Measurements from ENCODE around the gene GPS1. TPM values are rescaled to one million over a fixed set of nuclear protein-coding genes. Genes with fewer than 3 reads are reported as not detected.

The GPS1 gene
- total and polyA plus RNA-seq, 10 of the 15 experiments (the other 5 are each of a cell fraction or from before 2014, with no cell fraction given) = 2.2 to 146 (median 77.7) TPM

DNA sequence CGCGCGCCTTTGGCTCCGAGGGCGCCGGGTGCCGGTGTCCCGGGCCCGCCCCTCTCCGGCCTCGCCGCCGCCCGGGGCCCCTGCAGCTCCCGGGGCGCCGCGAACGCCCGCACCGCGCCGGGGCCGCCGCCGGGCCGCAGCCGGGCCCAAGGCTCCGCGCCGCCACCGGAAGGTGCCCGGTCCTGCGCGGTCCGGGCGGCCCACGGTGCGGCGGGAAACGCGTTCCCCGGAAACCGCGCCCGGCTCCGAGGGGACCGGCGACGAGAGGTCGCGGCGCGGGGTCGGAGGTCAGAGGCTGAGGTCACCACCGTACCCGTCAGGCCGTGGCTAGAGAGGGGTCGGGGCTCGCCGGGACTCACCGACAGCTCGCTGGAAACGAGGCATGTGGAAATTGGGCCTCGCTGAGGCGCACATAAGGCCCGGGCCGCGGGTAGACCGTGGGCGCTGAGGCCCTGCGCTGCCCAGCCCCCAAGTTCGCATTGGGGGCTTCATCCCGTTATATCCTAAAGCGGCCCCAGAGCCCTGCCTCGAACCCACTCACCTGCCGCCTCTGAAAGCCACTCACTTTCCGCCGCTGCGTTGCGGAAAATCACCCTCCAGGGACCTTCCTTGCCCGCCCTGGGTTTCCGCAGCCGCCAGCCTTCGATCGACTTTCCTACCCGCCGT lies 14.1 kb downstream of the GPS1 start, which contains the start of gene DUS1L (continued):
- TF ChIP-seq, protein P1, sequence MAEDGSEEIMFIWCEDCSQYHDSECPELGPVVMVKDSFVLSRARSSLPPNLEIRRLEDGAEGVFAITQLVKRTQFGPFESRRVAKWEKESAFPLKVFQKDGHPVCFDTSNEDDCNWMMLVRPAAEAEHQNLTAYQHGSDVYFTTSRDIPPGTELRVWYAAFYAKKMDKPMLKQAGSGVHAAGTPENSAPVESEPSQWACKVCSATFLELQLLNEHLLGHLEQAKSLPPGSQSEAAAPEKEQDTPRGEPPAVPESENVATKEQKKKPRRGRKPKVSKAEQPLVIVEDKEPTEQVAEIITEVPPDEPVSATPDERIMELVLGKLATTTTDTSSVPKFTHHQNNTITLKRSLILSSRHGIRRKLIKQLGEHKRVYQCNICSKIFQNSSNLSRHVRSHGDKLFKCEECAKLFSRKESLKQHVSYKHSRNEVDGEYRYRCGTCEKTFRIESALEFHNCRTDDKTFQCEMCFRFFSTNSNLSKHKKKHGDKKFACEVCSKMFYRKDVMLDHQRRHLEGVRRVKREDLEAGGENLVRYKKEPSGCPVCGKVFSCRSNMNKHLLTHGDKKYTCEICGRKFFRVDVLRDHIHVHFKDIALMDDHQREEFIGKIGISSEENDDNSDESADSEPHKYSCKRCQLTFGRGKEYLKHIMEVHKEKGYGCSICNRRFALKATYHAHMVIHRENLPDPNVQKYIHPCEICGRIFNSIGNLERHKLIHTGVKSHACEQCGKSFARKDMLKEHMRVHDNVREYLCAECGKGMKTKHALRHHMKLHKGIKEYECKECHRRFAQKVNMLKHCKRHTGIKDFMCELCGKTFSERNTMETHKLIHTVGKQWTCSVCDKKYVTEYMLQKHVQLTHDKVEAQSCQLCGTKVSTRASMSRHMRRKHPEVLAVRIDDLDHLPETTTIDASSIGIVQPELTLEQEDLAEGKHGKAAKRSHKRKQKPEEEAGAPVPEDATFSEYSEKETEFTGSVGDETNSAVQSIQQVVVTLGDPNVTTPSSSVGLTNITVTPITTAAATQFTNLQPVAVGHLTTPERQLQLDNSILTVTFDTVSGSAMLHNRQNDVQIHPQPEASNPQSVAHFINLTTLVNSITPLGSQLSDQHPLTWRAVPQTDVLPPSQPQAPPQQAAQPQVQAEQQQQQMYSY (CRISPR knock-in tag; IDR thresholded peaks at IDR 0.05) = 0 out of 2 replicates have a peak, but pooled peaks have one; percentile 39
- no peak for TF ChIP-seq MTA3 (IDR thresholded peaks at IDR 0.05; ENCODE audit: borderline replicate concordance, low read length)
- TF ChIP-seq, protein P2, sequence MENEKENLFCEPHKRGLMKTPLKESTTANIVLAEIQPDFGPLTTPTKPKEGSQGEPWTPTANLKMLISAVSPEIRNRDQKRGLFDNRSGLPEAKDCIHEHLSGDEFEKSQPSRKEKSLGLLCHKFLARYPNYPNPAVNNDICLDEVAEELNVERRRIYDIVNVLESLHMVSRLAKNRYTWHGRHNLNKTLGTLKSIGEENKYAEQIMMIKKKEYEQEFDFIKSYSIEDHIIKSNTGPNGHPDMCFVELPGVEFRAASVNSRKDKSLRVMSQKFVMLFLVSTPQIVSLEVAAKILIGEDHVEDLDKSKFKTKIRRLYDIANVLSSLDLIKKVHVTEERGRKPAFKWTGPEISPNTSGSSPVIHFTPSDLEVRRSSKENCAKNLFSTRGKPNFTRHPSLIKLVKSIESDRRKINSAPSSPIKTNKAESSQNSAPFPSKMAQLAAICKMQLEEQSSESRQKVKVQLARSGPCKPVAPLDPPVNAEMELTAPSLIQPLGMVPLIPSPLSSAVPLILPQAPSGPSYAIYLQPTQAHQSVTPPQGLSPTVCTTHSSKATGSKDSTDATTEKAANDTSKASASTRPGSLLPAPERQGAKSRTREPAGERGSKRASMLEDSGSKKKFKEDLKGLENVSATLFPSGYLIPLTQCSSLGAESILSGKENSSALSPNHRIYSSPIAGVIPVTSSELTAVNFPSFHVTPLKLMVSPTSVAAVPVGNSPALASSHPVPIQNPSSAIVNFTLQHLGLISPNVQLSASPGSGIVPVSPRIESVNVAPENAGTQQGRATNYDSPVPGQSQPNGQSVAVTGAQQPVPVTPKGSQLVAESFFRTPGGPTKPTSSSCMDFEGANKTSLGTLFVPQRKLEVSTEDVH (IDR thresholded peaks at IDR 0.05; ENCODE audit: low read depth, partially characterized antibody) = no peak
- TF ChIP-seq, protein P3, sequence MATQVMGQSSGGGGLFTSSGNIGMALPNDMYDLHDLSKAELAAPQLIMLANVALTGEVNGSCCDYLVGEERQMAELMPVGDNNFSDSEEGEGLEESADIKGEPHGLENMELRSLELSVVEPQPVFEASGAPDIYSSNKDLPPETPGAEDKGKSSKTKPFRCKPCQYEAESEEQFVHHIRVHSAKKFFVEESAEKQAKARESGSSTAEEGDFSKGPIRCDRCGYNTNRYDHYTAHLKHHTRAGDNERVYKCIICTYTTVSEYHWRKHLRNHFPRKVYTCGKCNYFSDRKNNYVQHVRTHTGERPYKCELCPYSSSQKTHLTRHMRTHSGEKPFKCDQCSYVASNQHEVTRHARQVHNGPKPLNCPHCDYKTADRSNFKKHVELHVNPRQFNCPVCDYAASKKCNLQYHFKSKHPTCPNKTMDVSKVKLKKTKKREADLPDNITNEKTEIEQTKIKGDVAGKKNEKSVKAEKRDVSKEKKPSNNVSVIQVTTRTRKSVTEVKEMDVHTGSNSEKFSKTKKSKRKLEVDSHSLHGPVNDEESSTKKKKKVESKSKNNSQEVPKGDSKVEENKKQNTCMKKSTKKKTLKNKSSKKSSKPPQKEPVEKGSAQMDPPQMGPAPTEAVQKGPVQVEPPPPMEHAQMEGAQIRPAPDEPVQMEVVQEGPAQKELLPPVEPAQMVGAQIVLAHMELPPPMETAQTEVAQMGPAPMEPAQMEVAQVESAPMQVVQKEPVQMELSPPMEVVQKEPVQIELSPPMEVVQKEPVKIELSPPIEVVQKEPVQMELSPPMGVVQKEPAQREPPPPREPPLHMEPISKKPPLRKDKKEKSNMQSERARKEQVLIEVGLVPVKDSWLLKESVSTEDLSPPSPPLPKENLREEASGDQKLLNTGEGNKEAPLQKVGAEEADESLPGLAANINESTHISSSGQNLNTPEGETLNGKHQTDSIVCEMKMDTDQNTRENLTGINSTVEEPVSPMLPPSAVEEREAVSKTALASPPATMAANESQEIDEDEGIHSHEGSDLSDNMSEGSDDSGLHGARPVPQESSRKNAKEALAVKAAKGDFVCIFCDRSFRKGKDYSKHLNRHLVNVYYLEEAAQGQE (IDR thresholded peaks at IDR 0.05; ENCODE audit: low read depth, low read length) = no peak
- TF ChIP-seq MYB (IDR thresholded peaks at IDR 0.05; ENCODE audit: borderline replicate concordance, low read depth, low read length) = no peak; the same call in 1 of the 2 replicates
- no peak for TF ChIP-seq SUZ12 (IDR thresholded peaks at IDR 0.05; ENCODE audit: unreplicated experiment)
- TF ChIP-seq ZBTB40 (IDR thresholded peaks at IDR 0.05; ENCODE audit: borderline replicate concordance) = peak; percentile 95
- TF ChIP-seq ATF7 (IDR thresholded peaks at IDR 0.05; ENCODE audit: low read depth) = no peak
- TF ChIP-seq ZBTB4 (CRISPR knock-in tag; IDR thresholded peaks at IDR 0.05) = no peak
